ENCODE measurements around the gene CHMP5.

CHMP5 gene

GRCh38 chr9:33264473-33265177, at the start of gene CHMP5, which contains the start of gene BAG1:
Gene CHMP5 (plus strand): TSS chr9:33265049. CDS start chr9:33265079, 30 bp downstream.
Gene BAG1 (minus strand): TSS chr9:33264708.
- peak; percentile 72 for TF ChIP-seq POLR2A (IDR thresholded peaks at IDR 0.05; ENCODE audit: low read depth, low read length)
- peak; percentile 90 for FAIRE-seq

GRCh38 chr9:33220681-33221567, 43.9 kb upstream of the CHMP5 start:
- no peak for TF ChIP-seq POLR2A (IDR thresholded peaks at IDR 0.05; ENCODE audit: low read depth, low read length)
- FAIRE-seq (no peak), DNase-seq (ENCODE audit: insufficient read length, low spot score) (no peak)

More at GRCh38 chr9:33264473-33265177, at the start of gene CHMP5, which contains the start of gene BAG1:
- peak; percentile 86 for DNase-seq (ENCODE audit: insufficient read length, low spot score)

- no peak for FAIRE-seq
- TF ChIP-seq POLR2A (IDR thresholded peaks at IDR 0.05; ENCODE audit: low read depth, low read length), result no peak
Measured at GRCh38 chr9:33221568-33221884, 43.3 kb upstream of the CHMP5 start.

GRCh38 chr9:33222031-33222430, 42.8 kb upstream of the CHMP5 start:
- FAIRE-seq, result no peak

More at GRCh38 chr9:33221568-33221884, 43.3 kb upstream of the CHMP5 start:
- DNase-seq (ENCODE audit: insufficient read length, low spot score), result no peak

GRCh38 chr9:33223696-33224095, 41.2 kb upstream of the CHMP5 start:
- no peak for DNase-seq (ENCODE audit: insufficient read length, low spot score)
- no peak for TF ChIP-seq POLR2A (IDR thresholded peaks at IDR 0.05; ENCODE audit: low read depth, low read length)

More at GRCh38 chr9:33222031-33222430, 42.8 kb upstream of the CHMP5 start:
- TF ChIP-seq POLR2A (IDR thresholded peaks at IDR 0.05; ENCODE audit: low read depth, low read length), result no peak
- no peak for DNase-seq (ENCODE audit: insufficient read length, low spot score)

GRCh38 chr9:33225319-33226147, 39.3 kb upstream of the CHMP5 start:
- FAIRE-seq, result peak; percentile 27
- TF ChIP-seq POLR2A (IDR thresholded peaks at IDR 0.05; ENCODE audit: low read depth, low read length), result no peak
- no peak for DNase-seq (ENCODE audit: insufficient read length, low spot score)

More at GRCh38 chr9:33223696-33224095, 41.2 kb upstream of the CHMP5 start:
- FAIRE-seq, result no peak

- FAIRE-seq (no peak), DNase-seq (ENCODE audit: insufficient read length, low spot score) (no peak)
- no peak for TF ChIP-seq POLR2A (IDR thresholded peaks at IDR 0.05; ENCODE audit: low read depth, low read length)
Measured at GRCh38 chr9:33227008-33227398, 37.8 kb upstream of the CHMP5 start.

GRCh38 chr9:33227741-33228140, 37.1 kb upstream of the CHMP5 start:
- TF ChIP-seq POLR2A (IDR thresholded peaks at IDR 0.05; ENCODE audit: low read depth, low read length), result no peak
- no peak for DNase-seq (ENCODE audit: insufficient read length, low spot score)
- no peak for FAIRE-seq

GRCh38 chr9:33228606-33229005, 36.2 kb upstream of the CHMP5 start:
- no peak for TF ChIP-seq POLR2A (IDR thresholded peaks at IDR 0.05; ENCODE audit: low read depth, low read length)
- FAIRE-seq, result no peak
- DNase-seq (ENCODE audit: insufficient read length, low spot score), result no peak

- DNase-seq (ENCODE audit: insufficient read length, low spot score), result no peak
- FAIRE-seq, result no peak
- no peak for TF ChIP-seq POLR2A (IDR thresholded peaks at IDR 0.05; ENCODE audit: low read depth, low read length)
Measured at GRCh38 chr9:33229359-33230114, 35.3 kb upstream of the CHMP5 start.

GRCh38 chr9:33230756-33231622, 33.9 kb upstream of the CHMP5 start:
- DNase-seq (ENCODE audit: insufficient read length, low spot score) (no peak), FAIRE-seq (no peak)
- TF ChIP-seq POLR2A (IDR thresholded peaks at IDR 0.05; ENCODE audit: low read depth, low read length), result no peak

GRCh38 chr9:33231623-33231942, 33.3 kb upstream of the CHMP5 start:
- FAIRE-seq, result no peak
- TF ChIP-seq POLR2A (IDR thresholded peaks at IDR 0.05; ENCODE audit: low read depth, low read length), result no peak

More at GRCh38 chr9:33231623-33231942, 33.3 kb upstream of the CHMP5 start:
- no peak for DNase-seq (ENCODE audit: insufficient read length, low spot score)

Measured in H54 (cell line).